Posterior cingulate gyrus (tissue), 11 donors: ENCODE results near the gene TRIM17.

Experiments used
- DNase-seq, 10 donors: peaks; one replicate each; pipeline versions ENCODE4 v3.0.0 to v3.0.0-alpha.2; 2020 to 2021; ENCODE audit warnings: mixed read lengths in 3 of 10
- intact Hi-C: fragments of 100-400 bp; cut with DNase I; formaldehyde crosslinking; loops from one replicate; pipeline ENCODE4 v1.15.1; 2023

Gene TRIM17

DNA sequence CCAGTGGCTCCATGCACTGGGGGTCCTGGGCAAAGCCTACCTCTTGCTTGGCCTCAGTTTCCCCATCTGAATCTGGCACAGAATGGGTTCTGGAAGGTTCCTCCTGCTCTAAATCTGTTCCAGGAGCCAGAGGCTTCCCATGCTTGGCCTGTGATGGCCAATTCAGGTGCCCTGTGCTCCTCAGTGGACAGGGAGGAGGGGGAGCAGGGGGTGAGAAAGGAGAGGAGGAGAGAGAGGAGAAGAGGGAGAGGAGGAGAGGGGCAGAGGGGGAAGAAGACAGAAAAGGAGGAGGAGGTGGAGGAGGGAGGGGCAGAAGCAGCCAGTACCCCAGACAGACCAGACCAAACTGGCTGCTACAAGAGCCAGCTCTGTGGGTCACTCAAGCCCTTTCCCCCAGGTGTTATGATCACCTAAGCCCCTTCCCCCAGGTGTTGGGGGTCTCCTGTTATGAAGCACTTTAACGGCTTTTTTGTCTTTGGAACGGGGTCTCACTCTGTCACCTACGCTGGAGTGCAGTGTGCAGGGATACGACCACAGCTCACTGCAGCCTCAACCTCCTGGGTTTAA, 53.7 kb downstream of the TRIM17 start:
- intact Hi-C loops: no loop called here
- peak in 2 of 10 donors; percentile 16 to 20 for DNase-seq

DNA sequence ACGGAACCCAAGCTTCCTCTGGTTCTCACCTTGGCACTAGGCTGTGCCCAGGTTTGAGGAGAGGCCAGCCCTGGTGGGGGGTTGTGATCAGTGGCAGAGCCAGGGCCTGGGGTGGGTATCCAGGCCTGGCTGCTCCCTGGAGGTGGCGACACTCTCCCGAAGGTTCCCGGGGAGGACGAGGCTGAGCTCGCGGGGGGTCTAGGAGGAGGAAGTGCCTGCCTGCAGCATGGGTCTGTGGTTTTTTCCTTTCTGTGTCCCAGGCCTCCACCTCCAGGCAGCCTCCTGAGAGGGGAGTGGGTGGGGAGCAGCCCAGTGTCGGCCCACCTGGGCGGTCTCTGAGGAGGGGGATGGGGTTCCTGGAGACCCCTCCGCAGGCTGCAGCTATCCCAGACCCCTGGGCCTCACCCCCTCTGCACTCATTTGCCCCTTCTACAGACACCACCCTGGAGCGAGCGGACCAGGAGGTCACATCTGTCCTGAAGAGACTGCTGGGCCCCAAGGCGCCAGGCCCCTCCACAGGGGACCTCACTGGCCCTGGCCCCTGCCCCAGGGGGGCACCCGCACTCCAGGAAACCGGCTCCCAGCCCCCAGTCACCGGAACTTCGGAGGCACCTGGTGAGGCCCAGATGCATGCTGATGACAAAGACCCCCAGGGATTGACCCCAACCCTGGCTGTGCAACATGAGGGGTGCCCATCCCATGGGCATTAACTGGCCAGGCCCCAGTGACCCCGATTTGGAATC, 54.3 kb downstream of the TRIM17 start:
- DNase-seq: peak in 4 of 10 donors; percentile 17 to 66 (median 42)
- intact Hi-C loops: no loop called here

DNA sequence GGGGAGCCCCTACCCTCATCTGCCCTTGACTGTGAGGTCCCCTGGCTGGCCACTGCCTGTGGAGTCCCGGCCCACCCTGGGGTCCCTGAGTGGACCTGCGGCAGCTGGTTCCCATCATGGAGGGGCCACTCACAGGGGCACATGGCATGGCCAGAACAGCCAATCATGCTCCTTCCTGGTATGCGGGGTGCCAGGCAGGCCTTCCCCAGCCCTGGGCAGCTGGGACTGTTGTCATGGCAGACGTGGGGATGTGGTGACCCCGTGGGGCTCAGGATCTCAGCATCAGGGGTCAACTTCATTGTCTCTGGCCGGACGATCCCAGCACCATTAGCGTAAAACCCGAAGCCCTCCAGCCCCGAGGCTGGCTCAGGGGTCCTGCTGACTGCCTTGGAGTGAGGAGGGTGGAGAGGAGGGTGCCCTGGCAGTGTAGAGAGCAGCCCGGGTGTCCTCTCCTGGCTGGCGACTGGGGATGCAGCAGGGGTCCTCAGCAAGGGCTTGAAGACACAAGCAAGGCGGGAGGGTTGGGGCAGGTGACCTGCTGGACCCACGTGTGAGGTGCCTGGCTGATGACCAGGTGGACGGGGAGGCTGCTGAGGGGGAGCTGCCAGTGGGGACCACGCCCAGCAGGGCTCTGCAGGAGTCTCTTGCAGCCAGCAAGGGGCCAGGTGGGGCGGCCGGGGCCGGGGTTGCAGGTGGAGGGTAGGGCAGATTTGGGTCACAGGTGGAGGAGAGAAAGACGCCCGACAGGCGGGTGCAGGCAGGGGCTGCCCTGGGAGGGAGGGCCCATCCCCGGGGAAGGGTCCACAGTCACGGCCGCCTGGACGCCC, 55.1 kb downstream of the TRIM17 start:
- intact Hi-C loops: no loop called here
- DNase-seq: peak in 4 of 10 donors; percentile 16 to 80 (median 70)

DNA sequence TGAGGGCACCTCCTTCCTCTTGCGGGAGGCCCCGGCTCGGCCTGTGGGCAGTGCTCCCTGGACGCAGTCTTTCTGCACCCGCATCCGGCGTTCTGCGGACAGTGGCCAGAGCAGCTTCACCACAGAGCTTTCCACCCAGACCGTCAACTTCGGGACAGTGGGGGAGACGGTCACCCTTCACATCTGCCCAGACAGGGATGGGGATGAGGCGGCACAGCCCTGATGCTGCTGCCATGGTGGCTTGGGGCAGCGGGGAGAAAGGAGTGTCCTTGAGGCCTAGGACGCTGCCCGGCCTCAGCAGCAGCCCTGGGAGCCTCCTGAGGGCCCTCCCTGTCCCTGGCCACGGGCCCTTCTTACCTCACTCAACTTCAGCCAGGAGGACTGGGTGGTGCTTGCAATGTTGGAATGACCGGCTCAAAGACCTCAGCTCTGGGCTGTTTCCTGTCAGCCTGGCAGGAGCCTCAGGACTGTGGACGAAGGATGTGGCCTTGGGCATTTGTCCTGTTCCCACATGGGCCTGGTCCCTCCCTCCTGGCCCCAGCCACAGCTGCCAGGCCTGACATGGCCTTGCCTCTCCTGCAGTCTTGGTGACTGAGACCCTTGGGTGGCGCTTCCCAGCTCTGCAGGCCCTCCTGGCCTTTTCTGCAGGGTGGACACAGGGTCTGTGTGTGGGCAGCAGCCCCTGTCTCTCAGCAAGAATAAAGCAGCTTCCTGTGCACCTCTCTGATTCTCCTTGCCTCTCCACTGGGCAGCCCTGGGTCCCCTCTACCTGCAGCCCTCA, 55.9 kb downstream of the TRIM17 start:
- intact Hi-C loops: no loop called here
- peak in 5 of 10 donors; percentile 1 to 78 (median 45) for DNase-seq

DNA sequence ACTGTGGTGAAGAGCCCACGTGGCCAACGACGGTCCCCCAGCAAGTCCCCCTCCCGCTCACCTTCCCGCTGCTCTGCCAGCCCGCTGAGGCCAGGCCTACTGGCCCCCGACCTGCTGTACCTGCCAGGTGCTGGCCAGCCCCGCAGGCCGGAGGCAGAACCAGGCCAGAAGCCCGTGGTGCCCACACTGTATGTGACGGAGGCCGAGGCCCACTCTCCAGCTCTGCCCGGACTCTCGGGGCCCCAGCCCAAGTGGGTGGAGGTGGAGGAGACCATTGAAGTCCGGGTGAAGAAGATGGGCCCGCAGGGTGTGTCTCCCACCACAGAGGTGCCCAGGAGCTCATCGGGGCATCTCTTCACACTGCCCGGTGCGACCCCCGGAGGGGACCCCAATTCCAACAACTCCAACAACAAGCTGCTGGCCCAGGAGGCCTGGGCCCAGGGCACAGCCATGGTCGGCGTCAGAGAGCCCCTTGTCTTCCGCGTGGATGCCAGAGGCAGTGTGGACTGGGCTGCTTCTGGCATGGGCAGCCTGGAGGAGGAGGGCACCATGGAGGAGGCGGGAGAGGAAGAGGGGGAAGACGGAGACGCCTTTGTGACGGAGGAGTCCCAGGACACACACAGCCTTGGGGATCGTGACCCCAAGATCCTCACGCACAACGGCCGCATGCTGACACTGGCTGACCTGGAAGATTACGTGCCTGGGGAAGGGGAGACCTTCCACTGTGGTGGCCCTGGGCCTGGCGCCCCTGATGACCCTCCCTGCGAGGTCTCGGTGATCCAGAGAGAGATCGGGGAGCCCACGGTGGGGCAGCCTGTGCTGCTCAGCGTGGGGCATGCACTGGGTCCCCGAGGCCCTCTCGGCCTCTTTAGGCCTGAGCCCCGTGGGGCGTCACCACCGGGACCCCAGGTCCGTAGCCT, 56.8 kb downstream of the TRIM17 start:
- peak in 3 of 10 donors; percentile 7 to 73 (median 65) for DNase-seq
- intact Hi-C loops: no loop called here

DNA sequence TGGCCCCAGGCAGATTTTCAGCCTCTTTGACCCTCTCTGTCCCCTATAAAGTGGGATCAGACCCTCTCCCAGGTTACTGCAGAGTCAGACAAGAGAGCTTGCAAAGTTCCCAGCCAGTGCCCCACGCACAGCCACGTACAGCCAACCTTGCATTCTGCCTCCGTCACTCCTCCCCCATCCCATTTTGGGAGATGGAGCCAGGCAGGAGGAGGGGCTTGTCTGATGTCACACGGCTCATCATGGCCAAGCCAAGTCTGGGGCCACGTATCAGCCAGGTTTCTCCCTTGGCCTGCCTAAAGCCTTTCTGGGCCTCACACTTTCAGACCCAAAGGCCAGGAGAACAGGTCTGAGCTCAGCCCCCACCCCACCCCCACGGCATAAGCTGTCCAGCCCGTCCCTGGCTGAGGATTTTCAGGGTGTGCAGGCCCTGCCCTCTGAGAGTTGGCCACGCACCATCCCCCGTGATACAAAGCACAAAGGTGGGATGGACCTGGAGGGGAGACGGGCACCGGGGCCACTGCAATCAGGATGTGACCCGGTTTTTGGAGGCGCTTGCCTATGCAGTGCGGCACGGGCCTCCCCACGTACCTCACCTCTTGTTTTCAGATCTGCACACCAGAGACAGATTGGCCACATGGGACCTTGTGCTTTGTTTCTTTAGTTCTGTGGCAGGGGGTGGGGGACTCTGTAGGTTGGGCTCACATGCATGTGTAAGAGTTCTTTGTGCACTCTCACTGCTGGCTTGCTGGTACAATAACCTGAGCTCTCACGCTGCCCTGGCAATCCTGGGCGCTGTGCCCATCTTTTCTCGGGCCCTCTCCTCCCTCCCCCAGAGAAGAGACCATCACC, 57.7 kb downstream of the TRIM17 start:
- intact Hi-C loops: no loop called here
- DNase-seq: peak in 2 of 10 donors; percentile 64 to 70

DNA sequence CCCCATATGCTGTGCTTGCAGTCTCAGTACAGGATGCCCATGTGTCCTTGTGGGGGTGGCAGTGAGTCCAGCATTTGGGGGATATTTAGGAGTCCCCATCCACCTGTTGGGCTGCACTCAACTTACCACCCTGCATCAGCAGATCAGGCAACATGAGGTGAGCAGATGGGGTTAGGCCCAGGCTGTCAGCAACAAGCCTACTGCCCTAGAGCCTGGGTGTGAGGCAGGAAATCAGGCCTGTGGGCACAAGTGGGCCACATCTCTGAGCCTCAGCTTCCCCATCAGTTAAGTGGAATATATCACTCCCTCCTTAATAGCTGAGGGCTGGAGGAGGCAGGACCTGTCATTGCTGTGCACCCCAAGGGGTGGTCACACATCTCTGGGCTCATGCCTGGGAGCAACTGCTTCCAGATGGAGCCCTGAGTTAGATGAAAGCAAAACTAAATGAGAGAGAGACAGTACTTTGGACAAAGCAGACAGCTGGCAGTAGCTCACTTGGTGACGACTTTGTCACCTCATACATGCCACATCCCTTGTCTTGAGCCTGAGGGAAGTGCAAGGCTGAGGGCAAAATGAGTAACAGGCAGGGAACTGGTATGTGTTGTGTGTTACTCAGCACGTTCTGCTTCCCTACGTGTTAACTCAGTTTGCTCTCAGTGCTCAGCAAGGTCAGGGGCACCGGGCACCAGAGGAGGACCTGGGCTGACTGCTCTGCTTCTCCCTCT, 58.5 kb downstream of the TRIM17 start:
- no peak for DNase-seq
- intact Hi-C loops: no loop called here
